Astrocyte (in vitro differentiated cells and primary cell): Measurements from ENCODE around the gene MYO7B. TPM values are rescaled to one million over a fixed set of nuclear protein-coding genes. Genes with fewer than 3 reads are reported as not detected.

ENCODE experiments used
- DNase-seq: peaks from one replicate; pipeline ENCODE4 v3.0.0-alpha.2; 2010; ENCODE audit warnings: low read depth
- FAIRE-seq: peaks from 2 replicates; lab custom pipeline; 2011; peaks lifted over from hg19 to GRCh38; lab: Jason Lieb, UNC
- H2AFZ ChIP-seq: 2 replicates; pipeline ENCODE4 v1.6.0; 2012; ENCODE audit warnings: low read depth, low read length, inconsistent platforms
- H3K27ac ChIP-seq: 2 replicates; pipeline ENCODE4 v1.5.1; 2011; ENCODE audit warnings: low read depth, low read length, inconsistent platforms
- H3K27me3 ChIP-seq: 2 replicates; pipeline ENCODE4 v1.6.0; 2011; ENCODE audit warnings: low read length, inconsistent platforms; ENCODE audit not compliant: insufficient read depth
- H3K36me3 ChIP-seq: 2 replicates; pipeline ENCODE4 v1.5.1; 2011; ENCODE audit warnings: low read length, inconsistent platforms; ENCODE audit not compliant: insufficient read depth
- H3K4me1 ChIP-seq: 2 replicates; pipeline ENCODE4 v1.5.1; 2011; ENCODE audit warnings: low read length, inconsistent platforms; ENCODE audit not compliant: insufficient read depth
- H3K4me2 ChIP-seq: 2 replicates; pipeline ENCODE4 v1.6.0; 2012; ENCODE audit warnings: low read length, inconsistent platforms
- H3K4me3 ChIP-seq: 2 replicates; pipeline ENCODE4 v1.5.1; 2011; ENCODE audit warnings: low read depth, mild to moderate bottlenecking, low read length, inconsistent platforms; ENCODE audit not compliant: insufficient read depth
- H3K79me2 ChIP-seq: 2 replicates; pipeline ENCODE4 v1.6.0; 2012; ENCODE audit warnings: mild to moderate bottlenecking, low read length, inconsistent platforms; ENCODE audit not compliant: insufficient read depth
- H3K9ac ChIP-seq: 2 replicates; pipeline ENCODE4 v1.6.0; 2012; ENCODE audit warnings: mild to moderate bottlenecking, low read length, inconsistent platforms
- H3K9me3 ChIP-seq: 2 replicates; pipeline ENCODE4 v1.5.1; 2012; ENCODE audit warnings: low read depth, mild to moderate bottlenecking, low read length, inconsistent platforms; ENCODE audit not compliant: insufficient read depth
- H4K20me1 ChIP-seq: 2 replicates; pipeline ENCODE4 v1.6.0; 2012; ENCODE audit warnings: low read length, inconsistent platforms; ENCODE audit not compliant: insufficient read depth
- H3K27ac Mint-ChIP-seq: one replicate; pipeline ENCODE4 v1.8.0; 2021; ENCODE audit warnings: mild to moderate bottlenecking, mixed read lengths; ENCODE audit not compliant: unreplicated experiment
- H3K27me3 Mint-ChIP-seq: one replicate; pipeline ENCODE4 v1.8.0; 2021; ENCODE audit warnings: low read depth, mixed read lengths; ENCODE audit not compliant: unreplicated experiment
- H3K36me3 Mint-ChIP-seq: one replicate; pipeline ENCODE4 v1.8.0; 2021; ENCODE audit warnings: low read depth, mixed read lengths; ENCODE audit not compliant: unreplicated experiment
- H3K4me1 Mint-ChIP-seq: one replicate; pipeline ENCODE4 v1.8.0; 2021; ENCODE audit warnings: low read depth, mixed read lengths; ENCODE audit not compliant: unreplicated experiment
- H3K4me3 Mint-ChIP-seq: one replicate; pipeline ENCODE4 v1.8.0; 2021; ENCODE audit warnings: mild to moderate bottlenecking, moderate library complexity, mixed read lengths; ENCODE audit not compliant: unreplicated experiment
- H3K9me3 Mint-ChIP-seq: one replicate; pipeline ENCODE4 v1.8.0; 2021; ENCODE audit warnings: mild to moderate bottlenecking, mixed read lengths; ENCODE audit not compliant: unreplicated experiment
- EZH2 ChIP-seq: IDR thresholded peaks from 2 replicates; pipeline ENCODE4 v1.6.1; 2012; ENCODE audit warnings: mild to moderate bottlenecking, low read length, inconsistent platforms; ENCODE audit not compliant: insufficient read depth
- total RNA-seq: library from RNA; stranded (reverse); gene quantifications from 2 replicates; pipeline ENCODE4 v1.2.1, GENCODE V29; 2021
- TF ChIP-seq, protein P1 (sequence below): IDR thresholded peaks from 2 replicates; pipeline ENCODE4 v1.5.1; 2011; ENCODE audit warnings: low read depth, mild to moderate bottlenecking, inconsistent platforms, low read length, moderate library complexity; ENCODE audit not compliant: insufficient read depth

The MYO7B gene
- total RNA-seq, 1 donor from 2014 or later, result 0.77 TPM

DNA sequence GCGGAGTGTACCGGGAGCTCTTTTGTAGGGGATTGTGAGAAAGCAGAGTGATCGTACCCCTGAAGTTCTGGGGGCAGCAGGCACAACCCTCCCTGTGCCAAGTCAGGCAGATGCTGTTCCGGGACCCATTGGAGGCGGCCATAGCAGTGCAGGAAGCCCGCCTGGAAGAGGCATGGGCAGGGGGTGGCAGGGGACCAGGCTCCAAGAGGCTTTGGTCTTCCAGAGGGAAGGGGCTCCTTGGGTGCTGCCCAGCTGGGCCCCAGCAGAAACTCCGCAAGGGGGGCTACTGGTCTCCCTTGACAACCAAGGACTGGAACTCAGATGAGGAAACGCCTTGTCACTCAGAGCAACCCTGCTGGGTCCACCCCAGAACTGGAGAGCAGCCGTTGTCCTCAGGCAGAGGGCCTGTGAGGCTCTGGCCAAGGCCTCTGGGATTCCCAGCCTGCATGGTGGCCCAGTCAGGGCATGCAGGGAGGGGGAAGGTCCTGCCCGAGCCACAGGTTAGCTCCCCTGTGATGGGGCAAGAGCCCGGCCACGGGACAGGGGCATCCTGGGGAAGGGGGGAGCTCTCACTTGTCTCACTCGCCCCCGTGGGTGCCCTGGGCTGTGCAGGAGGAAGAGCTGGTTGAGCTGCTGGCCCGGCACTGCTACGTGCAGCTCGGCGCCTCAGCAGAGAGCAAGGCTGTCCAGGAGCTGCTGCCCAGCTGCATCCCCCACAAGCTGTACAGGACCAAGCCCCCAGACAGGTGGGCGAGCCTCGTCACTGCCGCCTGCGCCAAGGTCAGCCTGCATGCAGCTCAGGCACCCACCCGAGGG is 89.5 kb downstream of the MYO7B start:
- no peak overlapping the region for H2AFZ ChIP-seq
- H3K9me3 Mint-ChIP-seq, result no peaks in the 10 kb centered on the region
- no peak for FAIRE-seq

DNA sequence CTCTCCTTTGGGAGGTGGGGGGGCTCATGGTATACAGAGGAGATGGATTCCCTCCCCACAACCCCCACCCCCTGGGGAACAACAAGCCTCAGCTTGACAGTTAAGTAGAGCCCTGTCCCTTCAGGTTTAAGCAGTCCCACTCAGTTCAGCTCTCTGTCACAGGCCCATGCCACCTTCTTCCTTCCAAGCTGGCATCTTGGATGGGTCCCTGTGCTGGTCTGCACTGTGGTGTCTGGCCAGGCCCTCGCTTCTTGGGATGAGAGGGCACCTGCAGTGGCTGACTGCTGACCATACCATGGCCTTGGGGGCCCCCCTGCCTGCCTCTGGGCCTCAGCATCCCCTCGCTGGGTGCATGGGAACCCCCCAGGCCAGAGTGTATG is 90.1 kb downstream of the MYO7B start:
- Histone ChIP-seq H2AFZ (no peak overlapping the region), H3K4me3 (no peak overlapping the region), H3K36me3 (no peaks in the 10 kb centered on the region), H3K27me3 (no peaks in the 10 kb centered on the region), H3K27ac (no peak overlapping the region), H3K4me1 (peaks cover 11% of the 10 kb centered on the region), H4K20me1 (no peaks in the 10 kb centered on the region), H3K4me2 (no peak overlapping the region), H3K9me3 (no peaks in the 10 kb centered on the region), H3K9ac (no peak overlapping the region), H3K79me2 (no peaks in the 10 kb centered on the region)
- DNase-seq (no peak), FAIRE-seq (no peak)
- no peaks in the 10 kb centered on the region for H3K9me3 Mint-ChIP-seq
- H3K4me3 Mint-ChIP-seq, result no peak overlapping the region
- no peak for TF ChIP-seq EZH2
- TF ChIP-seq, protein P1, sequence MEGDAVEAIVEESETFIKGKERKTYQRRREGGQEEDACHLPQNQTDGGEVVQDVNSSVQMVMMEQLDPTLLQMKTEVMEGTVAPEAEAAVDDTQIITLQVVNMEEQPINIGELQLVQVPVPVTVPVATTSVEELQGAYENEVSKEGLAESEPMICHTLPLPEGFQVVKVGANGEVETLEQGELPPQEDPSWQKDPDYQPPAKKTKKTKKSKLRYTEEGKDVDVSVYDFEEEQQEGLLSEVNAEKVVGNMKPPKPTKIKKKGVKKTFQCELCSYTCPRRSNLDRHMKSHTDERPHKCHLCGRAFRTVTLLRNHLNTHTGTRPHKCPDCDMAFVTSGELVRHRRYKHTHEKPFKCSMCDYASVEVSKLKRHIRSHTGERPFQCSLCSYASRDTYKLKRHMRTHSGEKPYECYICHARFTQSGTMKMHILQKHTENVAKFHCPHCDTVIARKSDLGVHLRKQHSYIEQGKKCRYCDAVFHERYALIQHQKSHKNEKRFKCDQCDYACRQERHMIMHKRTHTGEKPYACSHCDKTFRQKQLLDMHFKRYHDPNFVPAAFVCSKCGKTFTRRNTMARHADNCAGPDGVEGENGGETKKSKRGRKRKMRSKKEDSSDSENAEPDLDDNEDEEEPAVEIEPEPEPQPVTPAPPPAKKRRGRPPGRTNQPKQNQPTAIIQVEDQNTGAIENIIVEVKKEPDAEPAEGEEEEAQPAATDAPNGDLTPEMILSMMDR, result no peak
- H3K27ac Mint-ChIP-seq, result no peak overlapping the region
- H3K27me3 Mint-ChIP-seq, result peaks cover 19% of the 10 kb centered on the region
- H3K36me3 Mint-ChIP-seq, result peaks cover 2% of the 10 kb centered on the region
- peaks cover 9% of the 10 kb centered on the region for H3K4me1 Mint-ChIP-seq

More for the DNA sequence above, 89.5 kb downstream of the MYO7B start:
- Histone ChIP-seq H3K4me1 (peaks cover 11% of the 10 kb centered on the region), H3K36me3 (no peaks in the 10 kb centered on the region), H3K9me3 (no peaks in the 10 kb centered on the region), H3K27ac (no peak overlapping the region), H3K9ac (no peak overlapping the region), H4K20me1 (no peaks in the 10 kb centered on the region), H3K4me3 (no peak overlapping the region), H3K27me3 (no peaks in the 10 kb centered on the region), H3K79me2 (no peaks in the 10 kb centered on the region), H3K4me2 (no peak overlapping the region)
- Mint-ChIP-seq H3K4me1 (peaks cover 9% of the 10 kb centered on the region), H3K4me3 (no peak overlapping the region), H3K27ac (no peak overlapping the region), H3K36me3 (peaks cover 2% of the 10 kb centered on the region), H3K27me3 (peaks cover 19% of the 10 kb centered on the region)
- TF ChIP-seq, protein P1, result no peak
- no peak for TF ChIP-seq EZH2
- DNase-seq, result no peak

DNA sequence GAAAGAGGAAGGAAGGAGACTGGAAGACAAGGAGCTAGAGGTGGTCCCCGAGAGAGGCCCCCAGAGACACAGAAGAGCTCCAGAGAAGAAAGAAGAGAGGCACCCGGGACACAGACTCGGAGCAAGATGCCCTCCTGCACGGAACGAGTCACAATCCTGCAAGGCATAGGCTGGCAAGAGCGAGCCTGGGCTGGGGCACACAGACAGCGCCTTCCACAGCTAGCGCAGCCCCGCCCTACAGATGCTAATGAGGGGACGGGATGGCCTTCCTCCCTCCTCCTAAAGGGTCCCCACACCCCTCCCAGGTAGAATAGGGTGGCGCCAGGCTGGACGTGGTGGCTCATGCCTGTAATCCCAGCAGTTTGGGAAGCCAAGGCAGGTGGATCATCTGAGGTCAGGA is 90.7 kb downstream of the MYO7B start:
- peaks cover 2% of the 10 kb centered on the region for H3K36me3 Mint-ChIP-seq
- no peak for DNase-seq
- peaks cover 19% of the 10 kb centered on the region for H3K27me3 Mint-ChIP-seq
- Histone ChIP-seq H3K79me2 (no peaks in the 10 kb centered on the region), H3K4me1 (peaks cover 11% of the 10 kb centered on the region), H3K27ac (no peak overlapping the region), H3K9me3 (no peaks in the 10 kb centered on the region), H3K36me3 (no peaks in the 10 kb centered on the region), H4K20me1 (no peaks in the 10 kb centered on the region), H3K4me3 (no peak overlapping the region), H3K27me3 (no peaks in the 10 kb centered on the region), H3K4me2 (no peak overlapping the region), H2AFZ (no peak overlapping the region), H3K9ac (no peak overlapping the region)
- FAIRE-seq, result no peak
- TF ChIP-seq, protein P1, result no peak
- no peak for TF ChIP-seq EZH2
- H3K4me1 Mint-ChIP-seq, result peaks cover 9% of the 10 kb centered on the region
- H3K27ac Mint-ChIP-seq, result no peak overlapping the region
- H3K9me3 Mint-ChIP-seq, result no peaks in the 10 kb centered on the region
- no peak overlapping the region for H3K4me3 Mint-ChIP-seq
